ENCODE measurements around the gene MRAP.

MRAP gene

GRCh38 chr21:32322676-32323075 lies 24.0 kb downstream of the MRAP start:
- DNase-seq (ENCODE audit: low read depth in 3 of 3): no peak

GRCh38 chr21:32325706-32326105 lies 27.1 kb downstream of the MRAP start:
- DNase-seq (ENCODE audit: low read depth in 3 of 3): no peak

- no peak for DNase-seq (ENCODE audit: low read depth in 3 of 3)
These were observed 29.9 kb downstream of the MRAP start for GRCh38 chr21:32328595-32328994.

- DNase-seq (ENCODE audit: low read depth in 3 of 3): no peak
These were observed 30.7 kb downstream of the MRAP start for GRCh38 chr21:32329331-32329730.

GRCh38 chr21:32329776-32330175 lies 31.1 kb downstream of the MRAP start:
- DNase-seq (ENCODE audit: low read depth in 3 of 3): no peak

- DNase-seq (ENCODE audit: low read depth in 3 of 3): no peak
These were observed 32.2 kb downstream of the MRAP start for GRCh38 chr21:32330784-32331311.

- DNase-seq (ENCODE audit: low read depth in 3 of 3): no peak
These were observed 33.0 kb downstream of the MRAP start for GRCh38 chr21:32331444-32332305.

- DNase-seq (ENCODE audit: low read depth in 3 of 3): no peak
These were observed 33.9 kb downstream of the MRAP start for GRCh38 chr21:32332463-32332951.

- no peak for DNase-seq (ENCODE audit: low read depth in 3 of 3)
These were observed 35.5 kb downstream of the MRAP start for GRCh38 chr21:32333953-32334673.

- no peak for DNase-seq (ENCODE audit: low read depth in 3 of 3)
These were observed 36.4 kb downstream of the MRAP start for GRCh38 chr21:32334980-32335531.

GRCh38 chr21:32335601-32336575 lies 37.2 kb downstream of the MRAP start:
- no peak for DNase-seq (ENCODE audit: low read depth in 3 of 3)

GRCh38 chr21:32336711-32337110 lies 38.1 kb downstream of the MRAP start:
- no peak for DNase-seq (ENCODE audit: low read depth in 3 of 3)

- DNase-seq (ENCODE audit: low read depth in 3 of 3): no peak
These were observed 38.6 kb downstream of the MRAP start for GRCh38 chr21:32337206-32337605.

GRCh38 chr21:32338209-32338921 lies 39.7 kb downstream of the MRAP start:
- DNase-seq (ENCODE audit: low read depth in 3 of 3): no peak

- DNase-seq (ENCODE audit: low read depth in 3 of 3): no peak
These were observed 42.5 kb downstream of the MRAP start for GRCh38 chr21:32340863-32341848.

- DNase-seq (ENCODE audit: low read depth in 3 of 3): no peak
These were observed 48.3 kb downstream of the MRAP start for GRCh38 chr21:32346951-32347350.

- DNase-seq (ENCODE audit: low read depth in 3 of 3): no peak
These were observed 48.7 kb downstream of the MRAP start for GRCh38 chr21:32347351-32347750.

GRCh38 chr21:32347977-32348376 lies 49.3 kb downstream of the MRAP start:
- DNase-seq (ENCODE audit: low read depth in 3 of 3): no peak

- no peak for DNase-seq (ENCODE audit: low read depth in 3 of 3)
These were observed 50.1 kb downstream of the MRAP start for GRCh38 chr21:32348604-32349332.
